Ishikawa (cell line): ENCODE data around the gene GPR39.

Experiments
- CEBPB ChIP-seq: IDR thresholded peaks from 2 replicates; pipeline ENCODE4 v1.6.1; 2012
- CREB1 ChIP-seq: IDR thresholded peaks from 2 replicates; pipeline ENCODE4 v1.6.1; 2012; ENCODE audit warnings: low read depth
- EGR1 ChIP-seq: IDR thresholded peaks from 2 replicates; pipeline ENCODE4 v1.6.1; 2012
- EP300 ChIP-seq: IDR thresholded peaks from 2 replicates; pipeline ENCODE4 v1.6.1; 2012; ENCODE audit warnings: borderline replicate concordance
- FOXM1 ChIP-seq: IDR thresholded peaks from 2 replicates; pipeline ENCODE4 v1.6.1; 2012; ENCODE audit warnings: low read depth, borderline replicate concordance
- MAX ChIP-seq: IDR thresholded peaks from 2 replicates; pipeline ENCODE4 v1.6.1; 2012
- NFIC ChIP-seq: IDR thresholded peaks from 2 replicates; pipeline ENCODE4 v1.6.1; 2012
- RAD21 ChIP-seq: IDR thresholded peaks from 2 replicates; pipeline ENCODE4 v1.6.1; 2012; ENCODE audit warnings: low read depth
- REST ChIP-seq: IDR thresholded peaks from 2 replicates; pipeline ENCODE4 v1.6.1; 2012; ENCODE audit warnings: low read depth, mild to moderate bottlenecking
- TAF1 ChIP-seq: IDR thresholded peaks from 2 replicates; pipeline ENCODE4 v1.6.1; 2012; ENCODE audit warnings: low read depth, mild to moderate bottlenecking
- TCF12 ChIP-seq: IDR thresholded peaks from 2 replicates; pipeline ENCODE4 v1.6.1; 2012; ENCODE audit warnings: low read depth
- TEAD4 ChIP-seq: IDR thresholded peaks from 2 replicates; pipeline ENCODE4 v1.6.1; 2012
- USF1 ChIP-seq: IDR thresholded peaks from 2 replicates; pipeline ENCODE4 v1.6.1; 2012
- YY1 ChIP-seq: IDR thresholded peaks from 2 replicates; pipeline ENCODE4 v1.6.1; 2012; ENCODE audit warnings: low read depth
- ZBTB7A ChIP-seq: IDR thresholded peaks from 2 replicates; pipeline ENCODE4 v1.6.1; 2012; ENCODE audit warnings: low read depth

GPR39 gene

GRCh38 chr2:132392879-132393278 is 23.7 kb upstream of the GPR39 start:
- no peak for TF ChIP-seq RAD21
- no peak for TF ChIP-seq CEBPB
- no peak for TF ChIP-seq USF1
- no peak for TF ChIP-seq MAX
- TF ChIP-seq NFIC: no peak
- no peak for TF ChIP-seq TEAD4
- no peak for TF ChIP-seq EGR1
- no peak for TF ChIP-seq EP300
- TF ChIP-seq TAF1: no peak
- no peak for TF ChIP-seq CREB1
- no peak for TF ChIP-seq REST
- no peak for TF ChIP-seq FOXM1
- TF ChIP-seq TCF12: no peak
- no peak for TF ChIP-seq YY1
- no peak for TF ChIP-seq ZBTB7A

GRCh38 chr2:132400169-132400900 is 16.3 kb upstream of the GPR39 start:
- TF ChIP-seq YY1 (no peak), EP300 (no peak), TEAD4 (no peak), NFIC (no peak), RAD21 (no peak), USF1 (no peak), CEBPB (no peak), TAF1 (no peak), FOXM1 (no peak), MAX (no peak), CREB1 (no peak), EGR1 (no peak), TCF12 (no peak), REST (no peak), ZBTB7A (no peak)

GRCh38 chr2:132400901-132401240 is 15.7 kb upstream of the GPR39 start:
- TF ChIP-seq FOXM1 (no peak), NFIC (no peak), ZBTB7A (no peak), EP300 (no peak), EGR1 (no peak), TEAD4 (no peak), CEBPB (no peak), RAD21 (no peak), TAF1 (no peak), CREB1 (no peak)

- TF ChIP-seq TCF12 (no peak), USF1 (no peak), NFIC (no peak), RAD21 (no peak), YY1 (no peak), EP300 (no peak), TAF1 (no peak), TEAD4 (no peak), REST (no peak), MAX (no peak), EGR1 (no peak)
Observed at GRCh38 chr2:132401326-132401725, 15.3 kb upstream of the GPR39 start.
